Measurements from ENCODE around the gene ZNF718.

DNA sequence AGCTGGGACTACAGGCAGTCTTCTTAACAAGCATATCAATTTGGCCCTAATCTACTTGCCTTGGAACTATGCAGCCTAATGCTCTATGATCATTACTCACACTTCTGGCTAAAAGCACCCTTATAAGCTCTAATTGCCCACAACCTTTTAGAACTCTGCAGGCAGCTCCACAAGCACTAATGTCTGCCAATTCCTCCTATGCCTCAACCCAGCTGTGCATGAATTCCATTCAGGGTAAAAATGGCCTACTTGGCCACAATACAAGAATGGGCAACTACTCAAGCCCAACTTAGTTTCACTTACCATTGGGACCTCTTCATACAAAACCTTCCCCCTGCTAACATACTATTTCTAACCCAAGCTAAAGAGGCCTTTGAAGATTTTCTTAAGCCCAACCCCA is 51.7 kb downstream of the ZNF718 start:
- TF ChIP-seq, protein P1, sequence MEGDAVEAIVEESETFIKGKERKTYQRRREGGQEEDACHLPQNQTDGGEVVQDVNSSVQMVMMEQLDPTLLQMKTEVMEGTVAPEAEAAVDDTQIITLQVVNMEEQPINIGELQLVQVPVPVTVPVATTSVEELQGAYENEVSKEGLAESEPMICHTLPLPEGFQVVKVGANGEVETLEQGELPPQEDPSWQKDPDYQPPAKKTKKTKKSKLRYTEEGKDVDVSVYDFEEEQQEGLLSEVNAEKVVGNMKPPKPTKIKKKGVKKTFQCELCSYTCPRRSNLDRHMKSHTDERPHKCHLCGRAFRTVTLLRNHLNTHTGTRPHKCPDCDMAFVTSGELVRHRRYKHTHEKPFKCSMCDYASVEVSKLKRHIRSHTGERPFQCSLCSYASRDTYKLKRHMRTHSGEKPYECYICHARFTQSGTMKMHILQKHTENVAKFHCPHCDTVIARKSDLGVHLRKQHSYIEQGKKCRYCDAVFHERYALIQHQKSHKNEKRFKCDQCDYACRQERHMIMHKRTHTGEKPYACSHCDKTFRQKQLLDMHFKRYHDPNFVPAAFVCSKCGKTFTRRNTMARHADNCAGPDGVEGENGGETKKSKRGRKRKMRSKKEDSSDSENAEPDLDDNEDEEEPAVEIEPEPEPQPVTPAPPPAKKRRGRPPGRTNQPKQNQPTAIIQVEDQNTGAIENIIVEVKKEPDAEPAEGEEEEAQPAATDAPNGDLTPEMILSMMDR (IDR thresholded peaks at IDR 0.05), result no peak
- TF ChIP-seq POLR2A (IDR thresholded peaks at IDR 0.05), result no peak
